Pancreas (tissue), 10 donors: ENCODE measurements around the gene DTX3. TPM values are rescaled to one million over a fixed set of nuclear protein-coding genes. Genes with fewer than 3 reads are reported as not detected.

Source experiments
- ATAC-seq, 4 donors: fragments of 200-7000 bp; cut with Tn5 transposase; one replicate each; pipeline versions ENCODE4 v1.8.0 to v1.9.1; 2020; ENCODE audit warnings: mild to moderate bottlenecking in 4 of 4, moderate library complexity in 4 of 4
- DNase-seq, 6 donors: peaks; one replicate each; pipeline ENCODE4 v3.0.0-alpha.2; 2020
- FAIRE-seq: peaks from 2 replicates; lab custom pipeline; 2012; peaks lifted over from hg19 to GRCh38; lab: Jason Lieb, UNC
- H3K27ac ChIP-seq, 4 donors: fragments of 200-600 bp; sonication (generic); 1 replicate in 3 of 4; 2 replicates in 1 of 4; pipeline versions ENCODE4 v1.5.0 to v1.8.0; 2020
- H3K27me3 ChIP-seq, 4 donors: fragments of 200-600 bp; one replicate each; pipeline ENCODE4 v1.8.0; 2021
- H3K36me3 ChIP-seq, 3 donors: fragments of 200-600 bp; sonication (generic) in 1 of 3; one replicate each; pipeline versions ENCODE4 v1.5.0 to v1.8.0; 2020 to 2021
- H3K4me1 ChIP-seq, 3 donors: fragments of 200-600 bp; one replicate each; pipeline ENCODE4 v1.8.0; 2021
- H3K4me3 ChIP-seq, 4 donors: fragments of 200-600 bp; sonication (generic) in 2 of 4; one replicate each; pipeline versions ENCODE4 v1.5.0 to v1.8.0; 2020 to 2021
- H3K9me3 ChIP-seq, 4 donors: fragments of 200-600 bp; one replicate each; pipeline ENCODE4 v1.8.0; 2021
- WGBS, 2 donors: extraction: QIAGEN DNeasy Blood & Tissue Kit; methylation state at CpG; one replicate each; pipeline ENCODE4 v1.1.7; 2013; 5-methylcytosine and 5-hydroxymethylcytosine counted together
- intact Hi-C, 3 donors: fragments of 100-400 bp; cut with DNase I; formaldehyde crosslinking; loops; one replicate each; pipeline versions ENCODE4 v1.11.1 to v1.14.2; 2022
- polyA plus RNA-seq, 2 donors: library from polyadenylated mRNA; stranded (reverse); fragments of 200-250 nt; gene quantifications; one replicate each; pipeline ENCODE4 v1.2.3, GENCODE V29; 2013
- total RNA-seq, 6 donors: library from RNA; stranded (reverse); fragmentation: NEBNext Ultra II Directional in 4 of 6; extraction: Animal tissue kit (Norgen Biotek cat#: 25700) in 4 of 6; gene quantifications; one replicate each; pipeline versions ENCODE4 v1.2.1 to v1.2.4, GENCODE V29; 2021 to 2023
- TF ChIP-seq, protein P1 (sequence below), 4 donors: fragments of 200-600 bp; sonication (generic) in 3 of 4; IDR thresholded peaks; one replicate each; pipeline versions ENCODE4 v1.5.0 to v1.8.0; 2021; ENCODE audit warnings: antibody characterized with exemption in 4 of 4
- donor health status: healthy with polysubstance abuse.
- donor health status: DM: no; HTN: no; CAD: no; lungs with moderate emphysema.
- donor health status: DM: no; HTN: no; CAD: no.
- donor health status: control.
- donor health status: control.
- donor health status: Bipolar disorder and iron deficiency.
- donor health status: DM: yes; HTN: yes; CAD: no.
- donor health status: DM: no; HTN: no; CAD: no.
- donor health status: DM: no; HTN: no; CAD: no.
- donor health status: DM: yes; HTN: yes; CAD: no.

Gene DTX3
- total and polyA plus RNA-seq, 8 donors: 9.0 to 71.7 (median 13.5) TPM

DNA sequence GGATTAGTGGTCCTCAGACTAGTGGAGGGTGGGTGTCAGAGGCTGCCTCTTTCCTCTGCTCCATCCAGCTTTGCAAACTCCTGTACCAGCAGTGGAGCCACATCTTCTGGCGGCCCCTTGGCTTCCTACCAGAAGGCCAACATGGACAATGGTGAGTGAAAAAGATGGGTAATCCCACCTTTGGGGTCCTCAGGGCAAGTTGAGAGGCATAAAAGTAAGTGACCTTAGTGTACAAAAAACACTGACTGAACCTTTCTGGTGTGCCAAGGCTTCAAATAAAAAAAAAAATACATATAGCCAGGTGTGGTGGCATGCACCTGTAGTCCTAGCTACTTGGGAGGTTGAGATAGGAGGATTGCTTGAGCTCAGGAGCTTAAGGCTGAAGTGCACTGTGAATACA lies 22.8 kb upstream of the DTX3 start:
- 64 to 76% methylated on average over 1 of the region's 1 CpG for WGBS, 2 donors
- Histone ChIP-seq H3K36me3 (no peaks in the 10 kb centered on the region), H3K27me3 (no peaks in the 10 kb centered on the region), H3K27ac (no peak overlapping the region), H3K4me1 (no peaks in the 10 kb centered on the region), H3K4me3 (no peak overlapping the region), H3K9me3 (no peaks in the 10 kb centered on the region)
- ATAC-seq: no peak
- no peak for FAIRE-seq
- TF ChIP-seq, protein P1, sequence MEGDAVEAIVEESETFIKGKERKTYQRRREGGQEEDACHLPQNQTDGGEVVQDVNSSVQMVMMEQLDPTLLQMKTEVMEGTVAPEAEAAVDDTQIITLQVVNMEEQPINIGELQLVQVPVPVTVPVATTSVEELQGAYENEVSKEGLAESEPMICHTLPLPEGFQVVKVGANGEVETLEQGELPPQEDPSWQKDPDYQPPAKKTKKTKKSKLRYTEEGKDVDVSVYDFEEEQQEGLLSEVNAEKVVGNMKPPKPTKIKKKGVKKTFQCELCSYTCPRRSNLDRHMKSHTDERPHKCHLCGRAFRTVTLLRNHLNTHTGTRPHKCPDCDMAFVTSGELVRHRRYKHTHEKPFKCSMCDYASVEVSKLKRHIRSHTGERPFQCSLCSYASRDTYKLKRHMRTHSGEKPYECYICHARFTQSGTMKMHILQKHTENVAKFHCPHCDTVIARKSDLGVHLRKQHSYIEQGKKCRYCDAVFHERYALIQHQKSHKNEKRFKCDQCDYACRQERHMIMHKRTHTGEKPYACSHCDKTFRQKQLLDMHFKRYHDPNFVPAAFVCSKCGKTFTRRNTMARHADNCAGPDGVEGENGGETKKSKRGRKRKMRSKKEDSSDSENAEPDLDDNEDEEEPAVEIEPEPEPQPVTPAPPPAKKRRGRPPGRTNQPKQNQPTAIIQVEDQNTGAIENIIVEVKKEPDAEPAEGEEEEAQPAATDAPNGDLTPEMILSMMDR (IDR thresholded peaks at IDR 0.05): no peak
- intact Hi-C loops: loop anchor here in 2 of 3 donors (2.0 to 5.0 kb wide), 3 partner anchors 37 to 45 kb away; no protein-coding TSS in a partner anchor
- no peak for DNase-seq

DNA sequence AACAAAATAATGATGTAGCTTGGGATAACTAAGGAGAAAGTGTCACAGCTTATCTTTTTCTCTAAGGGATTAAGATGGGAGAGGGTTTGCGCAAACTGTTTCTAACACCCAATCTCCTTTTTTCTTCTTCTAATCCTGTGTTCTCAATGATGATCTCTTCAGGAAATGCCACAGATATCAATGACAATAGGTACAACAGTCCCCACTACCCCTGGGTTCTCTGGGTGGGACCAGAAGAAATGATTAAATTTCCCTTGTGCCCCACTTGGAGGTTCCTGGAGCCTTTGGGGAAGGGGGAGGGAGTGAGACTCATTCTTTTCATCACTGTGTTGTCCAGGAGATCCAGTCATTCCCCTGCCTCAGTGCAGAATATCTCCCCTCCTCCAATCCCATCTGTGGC lies 22.2 kb upstream of the DTX3 start:
- 100% methylated on average over 1 of the region's 1 CpG for WGBS, 2 donors
- no peak for DNase-seq
- FAIRE-seq: no peak

DNA sequence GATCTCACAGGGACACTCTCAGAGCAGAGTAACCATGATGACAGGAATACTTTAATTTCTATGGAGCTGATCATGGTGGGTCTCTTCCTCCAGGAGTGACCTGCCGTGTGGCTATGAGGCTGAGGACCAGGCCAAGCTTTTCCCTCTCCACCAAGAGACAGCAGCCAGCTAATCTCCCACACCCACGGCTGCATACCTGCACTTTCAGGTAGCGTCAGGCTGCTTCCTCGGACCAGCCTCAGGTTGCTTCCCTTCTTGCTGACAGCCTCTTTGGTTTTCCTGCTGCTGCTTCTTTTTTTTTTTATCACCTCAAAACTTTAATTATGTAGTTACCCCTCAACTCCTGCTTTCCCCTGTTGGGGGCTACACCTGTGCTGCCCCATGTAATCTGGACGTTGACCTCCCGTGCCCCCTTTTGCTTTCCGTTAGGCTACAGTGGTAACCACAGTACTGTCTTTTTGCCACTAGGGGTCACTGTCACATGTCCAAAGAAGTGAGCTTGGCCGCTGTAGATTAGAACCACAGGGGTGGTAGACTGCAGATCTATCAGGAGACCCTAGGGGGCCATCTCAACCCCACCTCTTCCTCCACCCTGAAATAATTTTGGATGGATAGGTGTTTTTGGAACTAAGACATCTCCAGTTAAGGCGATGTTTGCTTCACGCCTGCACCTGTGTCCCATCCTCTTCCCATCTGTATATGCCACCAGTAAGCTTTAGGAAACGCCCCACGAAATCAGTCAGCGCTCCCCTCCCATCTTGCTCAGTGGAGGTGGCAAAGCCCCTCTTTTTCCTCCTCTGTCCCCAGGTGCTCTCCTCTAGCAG lies 21.4 kb upstream of the DTX3 start:
- DNase-seq: peak in 4 of 6 donors; percentile 46 to 72 (median 58)
- FAIRE-seq: no peak
- 43 to 45% methylated on average over 13 of the region's 13 CpGs for WGBS, 2 donors
- intact Hi-C loops: loop anchor here in 2 of 3 donors (2.0 to 5.0 kb wide), 2 partner anchors 42 to 44 kb away; no protein-coding TSS in a partner anchor
- no peaks in the 10 kb centered on the region for H3K9me3 ChIP-seq
- peak; percentile 95 to 100 (median 98) for ATAC-seq
- no peaks in the 10 kb centered on the region for H3K36me3 ChIP-seq
- H3K27me3 ChIP-seq: no peaks in the 10 kb centered on the region
- H3K4me3 ChIP-seq: no peak overlapping the region
- no peaks in the 10 kb centered on the region for H3K4me1 ChIP-seq
- no peak overlapping the region for H3K27ac ChIP-seq
- TF ChIP-seq, protein P1 (IDR thresholded peaks at IDR 0.05): peak; percentile 91 to 97 (median 94)

More for the DNA sequence above, 22.2 kb upstream of the DTX3 start:
- Histone ChIP-seq H3K27me3 (no peaks in the 10 kb centered on the region), H3K4me3 (no peak overlapping the region), H3K27ac (no peak overlapping the region), H3K9me3 (no peaks in the 10 kb centered on the region), H3K4me1 (no peaks in the 10 kb centered on the region), H3K36me3 (no peaks in the 10 kb centered on the region)
- TF ChIP-seq, protein P1 (IDR thresholded peaks at IDR 0.05): no peak
- intact Hi-C loops: loop anchor here in 2 of 3 donors (2.0 to 5.0 kb wide), 2 partner anchors 42 to 45 kb away; no protein-coding TSS in a partner anchor
- ATAC-seq: no peak

DNA sequence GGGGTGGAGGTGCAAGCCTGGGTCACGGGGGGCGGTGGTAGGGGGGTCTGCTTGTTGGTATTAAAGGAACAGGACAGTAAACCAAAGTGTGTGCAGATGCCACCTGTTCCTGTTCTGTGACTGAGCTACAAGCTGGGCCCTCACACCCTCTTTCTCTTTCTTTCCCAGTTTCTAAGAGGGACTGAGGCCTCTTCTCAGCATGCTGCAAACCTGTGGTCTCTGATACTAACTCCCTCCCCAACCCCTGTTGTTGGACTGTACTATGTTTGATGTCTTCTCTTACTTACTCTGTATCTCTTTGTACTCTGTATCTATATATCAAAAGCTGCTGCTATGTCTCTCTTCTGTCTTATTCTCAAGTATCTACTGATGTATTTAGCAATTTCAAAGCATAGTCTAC lies 20.6 kb upstream of the DTX3 start:
- no peak for DNase-seq
- no peak overlapping the region for H3K27ac ChIP-seq
- TF ChIP-seq, protein P1 (IDR thresholded peaks at IDR 0.05): no peak
- FAIRE-seq: no peak
- no peaks in the 10 kb centered on the region for H3K36me3 ChIP-seq
- 92 to 93% methylated on average over 2 of the region's 2 CpGs for WGBS, 2 donors
- no peak for ATAC-seq
- intact Hi-C loops: loop anchor here in 1 of 3 donors (5.0 kb wide), 1 partner anchor 43 kb away; no protein-coding TSS in a partner anchor
- no peak overlapping the region for H3K4me3 ChIP-seq
- H3K27me3 ChIP-seq: no peaks in the 10 kb centered on the region
- H3K4me1 ChIP-seq: no peaks in the 10 kb centered on the region
- H3K9me3 ChIP-seq: no peaks in the 10 kb centered on the region

DNA sequence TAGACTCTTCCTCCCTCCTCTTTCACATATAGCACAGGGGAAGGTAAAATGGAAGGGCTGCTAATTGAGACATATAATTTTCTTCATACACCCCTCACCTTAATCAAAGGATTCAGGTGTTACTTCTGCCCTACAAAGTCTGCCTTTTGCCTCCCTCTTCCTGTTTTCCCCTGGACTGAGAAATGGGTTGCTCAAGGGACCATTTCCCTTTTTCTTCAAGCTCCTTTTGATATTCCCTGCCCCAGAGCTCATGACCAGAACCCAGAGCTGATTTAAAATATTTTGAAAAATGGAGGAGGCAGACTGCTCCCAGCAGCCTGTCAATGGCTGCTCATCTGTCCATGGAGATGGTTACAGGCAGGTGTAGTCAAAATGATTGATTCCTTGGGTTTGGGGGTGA lies 19.9 kb upstream of the DTX3 start:
- FAIRE-seq: no peak
- Histone ChIP-seq H3K4me1 (no peaks in the 10 kb centered on the region), H3K4me3 (no peak overlapping the region), H3K27me3 (no peaks in the 10 kb centered on the region), H3K9me3 (no peaks in the 10 kb centered on the region), H3K36me3 (no peaks in the 10 kb centered on the region), H3K27ac (no peak overlapping the region)
- intact Hi-C loops: loop anchor here in 1 of 3 donors (5.0 kb wide), 1 partner anchor 43 kb away; no protein-coding TSS in a partner anchor
- TF ChIP-seq, protein P1 (IDR thresholded peaks at IDR 0.05): no peak
- DNase-seq: no peak
- ATAC-seq: no peak
